ENCODE data around the gene BECN2. TPM values are rescaled to one million over a fixed set of nuclear protein-coding genes. Genes with fewer than 3 reads are reported as not detected.

BECN2 gene
- total RNA-seq, 2 experiments from 2014 or later: not detected

DNA sequence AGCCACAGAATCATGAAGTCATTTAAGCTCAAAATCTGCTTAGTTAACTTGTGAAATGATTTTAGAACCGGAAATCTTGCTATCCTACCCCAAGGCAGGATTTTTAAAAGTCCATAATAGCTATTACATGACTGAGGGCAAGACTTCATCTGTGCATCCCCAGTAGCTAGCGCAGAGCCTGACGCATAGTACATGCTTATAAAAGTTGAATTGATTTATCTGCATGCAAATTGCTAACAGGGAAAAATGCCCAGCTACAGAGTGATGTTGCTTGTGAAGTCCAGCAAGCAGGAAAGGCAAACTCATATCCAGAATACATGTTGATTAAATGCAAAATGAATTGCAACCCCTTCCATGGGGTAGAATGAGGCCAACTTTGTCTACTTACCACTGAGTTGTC lies 49.4 kb downstream of the BECN2 start:
- CTCF ChIA-PET: interaction anchor here (0.6 to 2.1 kb wide), 4 partner anchors 9 to 396 kb away, joined by 3 to 8 read pairs (median 4); partner anchors contain the start of gene MAP1LC3C

More for the DNA sequence above, 49.4 kb downstream of the BECN2 start:
- intact Hi-C loops (cut with micrococcal nuclease): no loop called here
- Mint-ChIP-seq H3K4me3 (no peak overlapping the region), H3K9me3 (no peaks in the 10 kb centered on the region), H3K4me1 (ENCODE audit: low read depth) (no peaks in the 10 kb centered on the region), H3K36me3 (ENCODE audit: low read depth) (no peaks in the 10 kb centered on the region), H3K27me3 (ENCODE audit: low read depth) (peaks cover 2% of the 10 kb centered on the region), H3K27ac (no peak overlapping the region)
- DNase-seq: no peak

Other genes with a start within 250 kb of the BECN2 start
- 10 to 100 TPM; 55.3 to 59.6 TPM for gene EXO1, start 109.6 kb upstream of the BECN2 start, total RNA-seq
- not detected for gene MAP1LC3C, start 41.3 kb downstream of the BECN2 start, total RNA-seq

All from activated naive CD4-positive, alpha-beta T cell treated with anti-CD3 and anti-CD28 coated beads for 36 hours (primary cell).